Activated CD8-positive, alpha-beta memory T cell treated with anti-CD3 and anti-CD28 coated beads, Interleukin-2, amount 10 ng/mL, durations not matched to agents 7 days and 5 days (primary cell): ENCODE data around the gene ZBTB16. TPM values are rescaled to one million over a fixed set of nuclear protein-coding genes. Genes with fewer than 3 reads are reported as not detected.
A peak's percentile ranks its signal among the peaks of the same experiment; 100 is the strongest.

ENCODE experiments used
- ATAC-seq: fragments of 150-1000 bp; cut with Tn5 transposase; one replicate; pipeline ENCODE4 v1.10.0; 2021; ENCODE audit warnings: moderate library complexity
- CTCF ChIA-PET: fragments of 350-600 bp; sonication (Branson Sonifier 250); formaldehyde crosslinking; loops from one replicate; lab custom pipeline; 2021; ENCODE audit warnings: antibody characterized with exemption; lab: Charles Lee
- DNase-seq: peaks from one replicate; pipeline ENCODE4 v3.0.0-alpha.2; 2020
- H3K27ac Mint-ChIP-seq: one replicate; pipeline ENCODE4 v1.8.0; 2021; ENCODE audit warnings: mild to moderate bottlenecking, mixed read lengths
- H3K27me3 Mint-ChIP-seq: one replicate; pipeline ENCODE4 v1.8.0; 2021; ENCODE audit warnings: mixed read lengths
- H3K36me3 Mint-ChIP-seq: one replicate; pipeline ENCODE4 v1.8.0; 2021; ENCODE audit warnings: mild to moderate bottlenecking, mixed read lengths
- H3K4me1 Mint-ChIP-seq: one replicate; pipeline ENCODE4 v1.8.0; 2021; ENCODE audit warnings: mixed read lengths
- H3K4me3 Mint-ChIP-seq: one replicate; pipeline ENCODE4 v1.8.0; 2021; ENCODE audit warnings: mild to moderate bottlenecking, moderate library complexity, mixed read lengths
- H3K9me3 Mint-ChIP-seq: one replicate; pipeline ENCODE4 v1.8.0; 2022; ENCODE audit warnings: low read depth, mixed read lengths
- total RNA-seq, 2 experiments: library from RNA; stranded (reverse); gene quantifications; one replicate each; pipeline ENCODE4 v1.2.3, GENCODE V29; 2021

ZBTB16 gene
- total RNA-seq, 2 experiments from 2014 or later: 3.2 to 3.9 TPM

- Mint-ChIP-seq H3K4me3 (no peak overlapping the region), H3K4me1 (peaks cover 6% of the 10 kb centered on the region), H3K27ac (no peak overlapping the region), H3K9me3 (no peaks in the 10 kb centered on the region), H3K27me3 (peaks cover 39% of the 10 kb centered on the region), H3K36me3 (no peaks in the 10 kb centered on the region)
- ATAC-seq (no peak), DNase-seq (no peak)
- CTCF ChIA-PET: interaction anchor here (1.2 to 3.5 kb wide), 2 partner anchors 13 to 230 kb away, joined by 3 to 26 read pairs; no protein-coding TSS in a partner anchor
Measured at GRCh38 chr11:114031246-114031966, 28.1 kb upstream of the ZBTB16 start.

GRCh38 chr11:114031967-114032320 is 27.6 kb upstream of the ZBTB16 start:
- DNase-seq (no peak), ATAC-seq (no peak)
- H3K27me3 Mint-ChIP-seq: peaks cover 41% of the 10 kb centered on the region
- H3K4me3 Mint-ChIP-seq: no peak overlapping the region
- H3K4me1 Mint-ChIP-seq: peaks cover 3% of the 10 kb centered on the region
- CTCF ChIA-PET: interaction anchor here (3.5 kb wide), 1 partner anchor 230 kb away, joined by 26 read pairs; no protein-coding TSS in a partner anchor
- H3K36me3 Mint-ChIP-seq: no peaks in the 10 kb centered on the region
- no peaks in the 10 kb centered on the region for H3K9me3 Mint-ChIP-seq
- no peak overlapping the region for H3K27ac Mint-ChIP-seq

GRCh38 chr11:114033066-114033465 is 26.4 kb upstream of the ZBTB16 start:
- Mint-ChIP-seq H3K27ac (no peak overlapping the region), H3K4me1 (peaks cover 3% of the 10 kb centered on the region), H3K9me3 (no peaks in the 10 kb centered on the region), H3K27me3 (peaks cover 37% of the 10 kb centered on the region), H3K36me3 (no peaks in the 10 kb centered on the region), H3K4me3 (no peak overlapping the region)
- CTCF ChIA-PET: interaction anchor here (1.4 to 9.1 kb wide), 2 partner anchors 99 to 230 kb away, joined by 4 to 99 read pairs; no protein-coding TSS in a partner anchor
- ATAC-seq (no peak), DNase-seq (no peak)

- Mint-ChIP-seq H3K4me1 (peaks cover 3% of the 10 kb centered on the region), H3K36me3 (no peaks in the 10 kb centered on the region), H3K9me3 (no peaks in the 10 kb centered on the region), H3K27me3 (peaks cover 32% of the 10 kb centered on the region), H3K27ac (no peak overlapping the region), H3K4me3 (no peak overlapping the region)
- DNase-seq (no peak), ATAC-seq (no peak)
- CTCF ChIA-PET: interaction anchor here (1.4 to 9.1 kb wide), 2 partner anchors 98 to 229 kb away, joined by 4 to 99 read pairs; no protein-coding TSS in a partner anchor
Measured at GRCh38 chr11:114033572-114033971, 25.9 kb upstream of the ZBTB16 start.

GRCh38 chr11:114034956-114035355 is 24.6 kb upstream of the ZBTB16 start:
- Mint-ChIP-seq H3K4me1 (peaks cover 3% of the 10 kb centered on the region), H3K9me3 (no peaks in the 10 kb centered on the region), H3K4me3 (no peak overlapping the region), H3K27me3 (peaks cover 29% of the 10 kb centered on the region), H3K36me3 (no peaks in the 10 kb centered on the region), H3K27ac (no peak overlapping the region)
- CTCF ChIA-PET: interaction anchor here (0.8 to 9.1 kb wide), 7 partner anchors 10 to 228 kb away, joined by 3 to 99 read pairs (median 5); no protein-coding TSS in a partner anchor
- no peak for DNase-seq
- ATAC-seq: no peak

- CTCF ChIA-PET: interaction anchor here (0.6 to 9.1 kb wide), 13 partner anchors 8 to 226 kb away, joined by 3 to 99 read pairs (median 4); no protein-coding TSS in a partner anchor
- peak; percentile 81 for ATAC-seq
- Mint-ChIP-seq H3K27ac (no peak overlapping the region), H3K36me3 (no peaks in the 10 kb centered on the region), H3K4me3 (no peak overlapping the region), H3K9me3 (no peaks in the 10 kb centered on the region), H3K4me1 (peaks cover 3% of the 10 kb centered on the region), H3K27me3 (peaks cover 25% of the 10 kb centered on the region)
- peak; percentile 64 for DNase-seq
Measured at GRCh38 chr11:114036147-114036811, 23.2 kb upstream of the ZBTB16 start.

- H3K27ac Mint-ChIP-seq: no peak overlapping the region
- no peak overlapping the region for H3K4me3 Mint-ChIP-seq
- DNase-seq (no peak), ATAC-seq (no peak)
- H3K27me3 Mint-ChIP-seq: peaks cover 25% of the 10 kb centered on the region
- H3K9me3 Mint-ChIP-seq: no peaks in the 10 kb centered on the region
- CTCF ChIA-PET: interaction anchor here (0.6 to 9.1 kb wide), 5 partner anchors 9 to 226 kb away, joined by 3 to 99 read pairs (median 3); no protein-coding TSS in a partner anchor
- H3K4me1 Mint-ChIP-seq: peaks cover 3% of the 10 kb centered on the region
- H3K36me3 Mint-ChIP-seq: no peaks in the 10 kb centered on the region
Measured at GRCh38 chr11:114036958-114037357, 22.6 kb upstream of the ZBTB16 start.

GRCh38 chr11:114039551-114039950 is 20.0 kb upstream of the ZBTB16 start:
- DNase-seq: no peak
- no peak overlapping the region for H3K27ac Mint-ChIP-seq
- H3K36me3 Mint-ChIP-seq: no peaks in the 10 kb centered on the region
- ATAC-seq: no peak
- H3K9me3 Mint-ChIP-seq: no peaks in the 10 kb centered on the region
- H3K27me3 Mint-ChIP-seq: peaks cover 22% of the 10 kb centered on the region
- CTCF ChIA-PET: interaction anchor here (1.2 to 9.1 kb wide), 2 partner anchors 211 to 223 kb away, joined by 3 to 99 read pairs; no protein-coding TSS in a partner anchor
- peaks cover 13% of the 10 kb centered on the region for H3K4me1 Mint-ChIP-seq
- no peak overlapping the region for H3K4me3 Mint-ChIP-seq

GRCh38 chr11:114040706-114041211 is 18.8 kb upstream of the ZBTB16 start:
- Mint-ChIP-seq H3K27ac (no peak overlapping the region), H3K27me3 (peaks cover 15% of the 10 kb centered on the region), H3K4me1 (peaks cover 19% of the 10 kb centered on the region), H3K36me3 (no peaks in the 10 kb centered on the region), H3K4me3 (no peak overlapping the region), H3K9me3 (no peaks in the 10 kb centered on the region)
- CTCF ChIA-PET: interaction anchor here (9.1 kb wide), 1 partner anchor 222 kb away, joined by 99 read pairs; no protein-coding TSS in a partner anchor
- DNase-seq (no peak), ATAC-seq (no peak)

GRCh38 chr11:114042234-114042633 is 17.3 kb upstream of the ZBTB16 start:
- DNase-seq: no peak
- peaks cover 17% of the 10 kb centered on the region for H3K4me1 Mint-ChIP-seq
- H3K36me3 Mint-ChIP-seq: no peaks in the 10 kb centered on the region
- H3K4me3 Mint-ChIP-seq: no peak overlapping the region
- CTCF ChIA-PET: interaction anchor here (3.1 kb wide), 1 partner anchor 219 kb away, joined by 24 read pairs; no protein-coding TSS in a partner anchor
- no peak for ATAC-seq
- peaks cover 11% of the 10 kb centered on the region for H3K27me3 Mint-ChIP-seq
- no peaks in the 10 kb centered on the region for H3K9me3 Mint-ChIP-seq
- no peak overlapping the region for H3K27ac Mint-ChIP-seq

GRCh38 chr11:114044042-114044871 is 15.3 kb upstream of the ZBTB16 start:
- DNase-seq (no peak), ATAC-seq (peak; percentile 60)
- Mint-ChIP-seq H3K27ac (no peak overlapping the region), H3K4me1 (peaks cover 17% of the 10 kb centered on the region), H3K36me3 (no peaks in the 10 kb centered on the region), H3K27me3 (peaks cover 16% of the 10 kb centered on the region), H3K4me3 (no peak overlapping the region), H3K9me3 (no peaks in the 10 kb centered on the region)
- CTCF ChIA-PET: interaction anchor here (1.1 to 3.1 kb wide), 7 partner anchors 9 to 217 kb away, joined by 3 to 24 read pairs (median 3); no protein-coding TSS in a partner anchor

GRCh38 chr11:114047327-114047726 is 12.2 kb upstream of the ZBTB16 start:
- Mint-ChIP-seq H3K4me1 (peaks cover 17% of the 10 kb centered on the region), H3K27me3 (peaks cover 24% of the 10 kb centered on the region), H3K4me3 (no peak overlapping the region), H3K36me3 (no peaks in the 10 kb centered on the region), H3K27ac (no peak overlapping the region), H3K9me3 (no peaks in the 10 kb centered on the region)
- CTCF ChIA-PET: interaction anchor here (1.6 kb wide), 1 partner anchor 214 kb away, joined by 4 read pairs; no protein-coding TSS in a partner anchor
- DNase-seq (no peak), ATAC-seq (no peak)
